SK-N-SH (cell line): ENCODE data around the gene CREB5. TPM values are rescaled to one million over a fixed set of nuclear protein-coding genes. Genes with fewer than 3 reads are reported as not detected.

Source experiments
- CTCF ChIA-PET: fragments of 300-600, 350-600 bp; formaldehyde crosslinking; extraction: SDS; loops from one replicate; lab custom pipeline; 2021; lab: Yijun Ruan, JAX
- POLR2A ChIA-PET: fragments of 350-600 bp; sonication (Branson Sonifier 250); formaldehyde crosslinking; extraction: SDS; loops from one replicate; lab custom pipeline; 2020; ENCODE audit warnings: antibody characterized with exemption, inconsistent platforms; lab: Yijun Ruan, JAX
- DNase-seq: peaks from one replicate; pipeline ENCODE4 v3.0.0; 2012
- H2AFZ ChIP-seq: fragments of 200-600 bp; sonication (generic); 2 replicates; pipeline ENCODE4 v1.8.1; 2016; ENCODE audit warnings: antibody characterized with exemption, mild to moderate bottlenecking, low read depth
- H3F3A ChIP-seq: fragments of 200-600 bp; sonication (generic); replicated peaks from 2 replicates; pipeline ENCODE3; 2016; ENCODE audit warnings: antibody characterized with exemption, mild to moderate bottlenecking; ENCODE audit not compliant: insufficient read depth
- H3K27ac ChIP-seq, 2 experiments: fragments of 200-500 bp in 1 of 2; fragments of 200-600 bp in 1 of 2; sonication (Bioruptor generic) in 1 of 2; sonication (generic), shearing (Covaris generic) in 1 of 2; 2 replicates each; pipeline versions ENCODE4 v1.5.1 to v1.6.1; 2014 to 2016; ENCODE audit warnings: low read depth in 2 of 2, inconsistent platforms in 1 of 2, low read length in 1 of 2, mild to moderate bottlenecking in 1 of 2, mixed read lengths in 1 of 2
- H3K27me3 ChIP-seq: fragments of 200-600 bp; sonication (generic), shearing (Covaris generic); 2 replicates; pipeline ENCODE4 v1.6.1; 2016; ENCODE audit warnings: mixed run types; ENCODE audit not compliant: insufficient read depth
- H3K36me3 ChIP-seq, 2 experiments: fragments of 200-500 bp in 1 of 2; fragments of 200-600 bp in 1 of 2; sonication (Bioruptor generic) in 1 of 2; sonication (generic) in 1 of 2; replicated peaks in 1 of 2; 2 replicates each; pipeline versions ENCODE3 to v1.5.1; 2014 to 2016; ENCODE audit warnings: low read length in 1 of 2, mild to moderate bottlenecking in 1 of 2; ENCODE audit not compliant: insufficient read depth in 2 of 2, control insufficient read depth in 1 of 2
- H3K4me1 ChIP-seq, 2 experiments: fragments of 200-500 bp in 1 of 2; fragments of 200-600 bp in 1 of 2; sonication (Bioruptor generic) in 1 of 2; sonication (generic), shearing (Covaris generic) in 1 of 2; 2 replicates each; pipeline versions ENCODE4 v1.5.1 to v1.6.1; 2014 to 2016; ENCODE audit warnings: low read depth in 1 of 2, low read length in 1 of 2, mixed run types in 1 of 2; ENCODE audit not compliant: insufficient read depth in 2 of 2, control insufficient read depth in 1 of 2
- H3K4me2 ChIP-seq: fragments of 200-600 bp; sonication (generic), shearing (Covaris generic); 2 replicates; pipeline ENCODE4 v1.6.1; 2017; ENCODE audit warnings: mixed run types
- H3K4me3 ChIP-seq, 2 experiments: fragments of 200-500 bp in 1 of 2; fragments of 200-600 bp in 1 of 2; sonication (Bioruptor generic) in 1 of 2; sonication (generic), shearing (Covaris generic) in 1 of 2; 2 replicates each; pipeline versions ENCODE4 v1.5.1 to v1.8.1; 2014 to 2016; ENCODE audit warnings: low read depth in 2 of 2, inconsistent platforms in 1 of 2, low read length in 1 of 2, mild to moderate bottlenecking in 1 of 2, mixed read lengths in 1 of 2, moderate library complexity in 1 of 2
- H3K79me2 ChIP-seq: fragments of 200-600 bp; sonication (generic); 2 replicates; pipeline ENCODE4 v1.8.1; 2017; ENCODE audit warnings: mild to moderate bottlenecking; ENCODE audit not compliant: insufficient read depth
- H3K9ac ChIP-seq: fragments of 200-600 bp; sonication (generic); 2 replicates; pipeline ENCODE4 v1.6.1; 2017; ENCODE audit warnings: mixed run types
- H3K9me2 ChIP-seq: fragments of 200-600 bp; sonication (generic); 2 replicates; pipeline ENCODE4 v1.6.1; 2017; ENCODE audit warnings: mixed run types
- H3K9me3 ChIP-seq: fragments of 200-600 bp; sonication (generic); 2 replicates; pipeline ENCODE4 v1.6.1; 2017; ENCODE audit warnings: mixed run types, mild to moderate bottlenecking, moderate library complexity
- H4K20me1 ChIP-seq: fragments of 200-600 bp; sonication (generic); 2 replicates; pipeline ENCODE4 v1.6.1; 2017; ENCODE audit warnings: mild to moderate bottlenecking, mixed run types; ENCODE audit not compliant: insufficient read depth
- CHD2 ChIP-seq: fragments of 150-350 bp; IDR thresholded peaks from 2 replicates; pipeline ENCODE4 v1.6.1; 2018; ENCODE audit warnings: low read length; ENCODE audit not compliant: partially characterized antibody
- FOSL2 ChIP-seq: IDR thresholded peaks from 2 replicates; pipeline ENCODE4 v1.4.0; 2012; ENCODE audit warnings: low read depth, mild to moderate bottlenecking, moderate library complexity, borderline replicate concordance
- FOXM1 ChIP-seq: IDR thresholded peaks from 2 replicates; pipeline ENCODE4 v1.4.0; 2012; ENCODE audit warnings: low read depth, mild to moderate bottlenecking
- GABPA ChIP-seq: IDR thresholded peaks from 2 replicates; pipeline ENCODE4 v1.4.0; 2012; ENCODE audit warnings: low read depth, mild to moderate bottlenecking
- GATA2 ChIP-seq: sonication (generic); formaldehyde crosslinking; IDR thresholded peaks from 2 replicates; pipeline ENCODE4 v1.5.0; 2020; ENCODE audit warnings: mild to moderate bottlenecking, missing genetic modification reagents
- JUND ChIP-seq: IDR thresholded peaks from 2 replicates; pipeline ENCODE4 v1.4.0; 2012
- MEF2A ChIP-seq: IDR thresholded peaks from 2 replicates; pipeline ENCODE4 v1.4.0; 2012; ENCODE audit warnings: low read depth, borderline replicate concordance
- POLR2AphosphoS5 ChIP-seq: IDR thresholded peaks from 2 replicates; pipeline ENCODE4 v1.6.1; 2012; ENCODE audit warnings: low read depth, low read length
- RAD21 ChIP-seq: IDR thresholded peaks from 2 replicates; pipeline ENCODE4 v1.6.1; 2012; ENCODE audit warnings: mild to moderate bottlenecking, low read length
- RCOR1 ChIP-seq: fragments of 150-350 bp; IDR thresholded peaks from 2 replicates; pipeline ENCODE4 v1.6.1; 2017; ENCODE audit warnings: antibody characterized with exemption, low read length
- RFX5 ChIP-seq: IDR thresholded peaks from 2 replicates; pipeline ENCODE4 v1.6.1; 2012; ENCODE audit warnings: mild to moderate bottlenecking, improper control_type of control experiment, low read length
- RXRA ChIP-seq: IDR thresholded peaks from 2 replicates; pipeline ENCODE4 v1.4.0; 2012; ENCODE audit warnings: low read depth, mild to moderate bottlenecking, borderline replicate concordance
- SIN3A ChIP-seq: IDR thresholded peaks from 2 replicates; pipeline ENCODE4 v1.6.1; 2012; ENCODE audit warnings: low read depth, mild to moderate bottlenecking, low read length, moderate library complexity, borderline replicate concordance
- SMC3 ChIP-seq: IDR thresholded peaks from 2 replicates; pipeline ENCODE4 v1.6.1; 2012; ENCODE audit warnings: low read depth, low read length, improper control_type of control experiment
- TAF1 ChIP-seq: IDR thresholded peaks from 2 replicates; pipeline ENCODE4 v1.6.1; 2012; ENCODE audit warnings: low read depth, mild to moderate bottlenecking, low read length, moderate library complexity, borderline replicate concordance
- TCF12 ChIP-seq: IDR thresholded peaks from 2 replicates; pipeline ENCODE4 v1.4.0; 2012
- YY1 ChIP-seq: IDR thresholded peaks from 2 replicates; pipeline ENCODE4 v1.4.0; 2012; ENCODE audit warnings: low read depth, mild to moderate bottlenecking
- WGBS: methylation state at CpG from one replicate; pipeline ENCODE4 v1.1.6; 2017; ENCODE audit warnings: low lambda C conversion rate; 5-methylcytosine and 5-hydroxymethylcytosine counted together
- polyA plus RNA-seq, 3 experiments: library from polyadenylated mRNA; depleted of rRNA; stranded (reverse); fragments of >200 nt; gene quantifications; 2 replicates each; pipeline ENCODE4 v1.2.3, GENCODE V29; 2012
- TF ChIP-seq, protein P1 (sequence below): IDR thresholded peaks from 2 replicates; pipeline ENCODE4 v1.4.0; 2012; ENCODE audit warnings: low read depth, borderline replicate concordance
- TF ChIP-seq, protein P2 (sequence below): fragments of 200-600 bp; sonication (generic); IDR thresholded peaks from 2 replicates; pipeline ENCODE4 v1.6.1; 2017; ENCODE audit warnings: antibody characterized with exemption, mild to moderate bottlenecking, moderate library complexity
- TF ChIP-seq, protein P3 (sequence below): IDR thresholded peaks from 2 replicates; pipeline ENCODE4; 2012
- TF ChIP-seq, protein P4 (sequence below): fragments of 150-350 bp; IDR thresholded peaks from 2 replicates; pipeline ENCODE4 v1.6.1; 2017; ENCODE audit warnings: antibody characterized with exemption, low read length, low read depth, borderline replicate concordance

CREB5 gene
- polyA plus RNA-seq, 1 of the 3 experiments (the other 2 are of a cell fraction) = 19.3 TPM

DNA sequence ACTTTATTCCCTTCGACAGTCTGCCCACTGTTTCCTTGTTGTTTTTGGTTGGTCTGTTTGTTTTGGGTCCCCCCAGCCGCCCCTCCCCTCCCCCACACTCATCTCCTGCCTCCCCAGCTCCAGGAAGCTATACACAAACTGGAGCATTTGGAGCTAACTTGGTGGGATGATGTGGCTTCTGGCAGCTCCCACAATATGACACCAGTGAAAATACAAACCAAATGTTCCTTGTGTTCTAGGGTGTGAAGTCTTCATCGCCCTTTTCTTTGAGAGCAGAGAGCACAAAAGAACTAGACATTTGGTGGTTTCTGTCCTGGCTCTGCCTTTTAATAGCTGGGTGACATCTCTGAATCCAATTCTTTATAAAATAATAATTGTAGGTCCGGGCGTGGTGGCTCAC is 33.8 kb downstream of the CREB5 start (continued):
- TF ChIP-seq, protein P1, sequence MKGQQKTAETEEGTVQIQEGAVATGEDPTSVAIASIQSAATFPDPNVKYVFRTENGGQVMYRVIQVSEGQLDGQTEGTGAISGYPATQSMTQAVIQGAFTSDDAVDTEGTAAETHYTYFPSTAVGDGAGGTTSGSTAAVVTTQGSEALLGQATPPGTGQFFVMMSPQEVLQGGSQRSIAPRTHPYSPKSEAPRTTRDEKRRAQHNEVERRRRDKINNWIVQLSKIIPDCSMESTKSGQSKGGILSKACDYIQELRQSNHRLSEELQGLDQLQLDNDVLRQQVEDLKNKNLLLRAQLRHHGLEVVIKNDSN = no peak
- TF ChIP-seq GABPA = no peak
- TF ChIP-seq, protein P2, sequence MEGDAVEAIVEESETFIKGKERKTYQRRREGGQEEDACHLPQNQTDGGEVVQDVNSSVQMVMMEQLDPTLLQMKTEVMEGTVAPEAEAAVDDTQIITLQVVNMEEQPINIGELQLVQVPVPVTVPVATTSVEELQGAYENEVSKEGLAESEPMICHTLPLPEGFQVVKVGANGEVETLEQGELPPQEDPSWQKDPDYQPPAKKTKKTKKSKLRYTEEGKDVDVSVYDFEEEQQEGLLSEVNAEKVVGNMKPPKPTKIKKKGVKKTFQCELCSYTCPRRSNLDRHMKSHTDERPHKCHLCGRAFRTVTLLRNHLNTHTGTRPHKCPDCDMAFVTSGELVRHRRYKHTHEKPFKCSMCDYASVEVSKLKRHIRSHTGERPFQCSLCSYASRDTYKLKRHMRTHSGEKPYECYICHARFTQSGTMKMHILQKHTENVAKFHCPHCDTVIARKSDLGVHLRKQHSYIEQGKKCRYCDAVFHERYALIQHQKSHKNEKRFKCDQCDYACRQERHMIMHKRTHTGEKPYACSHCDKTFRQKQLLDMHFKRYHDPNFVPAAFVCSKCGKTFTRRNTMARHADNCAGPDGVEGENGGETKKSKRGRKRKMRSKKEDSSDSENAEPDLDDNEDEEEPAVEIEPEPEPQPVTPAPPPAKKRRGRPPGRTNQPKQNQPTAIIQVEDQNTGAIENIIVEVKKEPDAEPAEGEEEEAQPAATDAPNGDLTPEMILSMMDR = no peak
- TF ChIP-seq, protein P3, sequence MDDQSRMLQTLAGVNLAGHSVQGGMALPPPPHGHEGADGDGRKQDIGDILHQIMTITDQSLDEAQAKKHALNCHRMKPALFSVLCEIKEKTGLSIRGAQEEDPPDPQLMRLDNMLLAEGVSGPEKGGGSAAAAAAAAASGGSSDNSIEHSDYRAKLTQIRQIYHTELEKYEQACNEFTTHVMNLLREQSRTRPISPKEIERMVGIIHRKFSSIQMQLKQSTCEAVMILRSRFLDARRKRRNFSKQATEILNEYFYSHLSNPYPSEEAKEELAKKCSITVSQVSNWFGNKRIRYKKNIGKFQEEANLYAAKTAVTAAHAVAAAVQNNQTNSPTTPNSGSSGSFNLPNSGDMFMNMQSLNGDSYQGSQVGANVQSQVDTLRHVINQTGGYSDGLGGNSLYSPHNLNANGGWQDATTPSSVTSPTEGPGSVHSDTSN = no peak
- TF ChIP-seq, all 33 proteins: peak for 0

DNA sequence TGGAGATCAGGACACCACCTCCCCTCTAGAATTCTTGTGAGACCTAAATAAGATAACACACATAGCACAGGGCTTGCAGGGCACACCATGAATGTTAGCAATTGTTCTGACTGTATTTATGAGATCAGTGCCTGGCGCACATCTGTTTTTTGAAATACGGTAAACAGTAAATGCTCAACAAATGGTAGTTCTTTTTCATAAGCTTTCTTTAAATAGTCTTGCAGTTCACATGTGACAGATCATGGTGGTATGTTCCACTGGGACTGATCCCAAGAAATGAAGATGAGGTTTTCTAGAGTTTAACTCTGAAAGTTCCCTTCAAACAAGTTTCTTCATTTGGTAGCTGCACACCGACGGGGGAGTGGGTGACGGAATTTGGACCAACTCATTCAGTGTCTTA is 34.8 kb downstream of the CREB5 start:
- Histone ChIP-seq H2AFZ (no peak overlapping the region), H3K79me2 (no peaks in the 10 kb centered on the region), H3K4me2 (no peak overlapping the region), H3K9ac (no peak overlapping the region), H3K27ac (no peak overlapping the region), H3K9me2 (no peaks in the 10 kb centered on the region), H3K27me3 (no peaks in the 10 kb centered on the region), H3K4me1 (no peaks in the 10 kb centered on the region), H3F3A (no peaks in the 10 kb centered on the region), H4K20me1 (no peaks in the 10 kb centered on the region; the same call in 1 of the 2 replicates), H3K4me3 (no peak overlapping the region), H3K9me3 (no peaks in the 10 kb centered on the region), H3K36me3 (no peaks in the 10 kb centered on the region)
- TF ChIP-seq CHD2 = no peak
- TF ChIP-seq RCOR1 = no peak
- no peak for TF ChIP-seq RFX5
- TF ChIP-seq YY1 = no peak
- no peak for TF ChIP-seq FOSL2
- TF ChIP-seq GATA2 = no peak
- TF ChIP-seq MEF2A = no peak
- TF ChIP-seq TCF12 = no peak
- DNase-seq = no peak
- WGBS = 89% methylated on average over 5 of the region's 5 CpGs
- ChIA-PET POLR2A (interaction anchor here (0.6 kb wide), 1 partner anchor 12 kb away, joined by 3 read pairs; no protein-coding TSS in a partner anchor), CTCF (interaction anchor here (1.2 to 5.2 kb wide), 2 partner anchors 11 to 13 kb away, joined by 3 to 21 read pairs; no protein-coding TSS in a partner anchor)

DNA sequence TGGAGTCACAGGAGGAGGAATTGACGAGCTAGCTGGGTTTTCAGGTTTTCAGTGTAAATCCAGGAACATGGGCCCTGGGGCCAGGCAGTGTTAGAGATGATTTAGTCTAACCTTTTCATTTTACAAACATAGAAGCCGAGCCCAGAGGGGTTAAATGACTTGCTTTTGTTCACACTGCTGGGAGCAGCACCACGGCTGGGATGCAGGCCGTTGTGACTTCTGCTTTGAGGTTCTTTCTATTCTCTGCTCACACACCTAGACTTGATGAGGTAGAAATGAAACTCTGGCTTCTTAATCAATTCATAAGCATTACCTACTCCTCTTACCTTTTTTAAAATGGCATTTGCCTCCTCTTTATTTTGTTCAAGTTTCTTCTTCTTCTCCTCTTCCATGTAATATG is 36.4 kb downstream of the CREB5 start:
- H3K27ac ChIP-seq = no peak overlapping the region
- no peak for DNase-seq
- no peak overlapping the region for H3K4me2 ChIP-seq
- no peaks in the 10 kb centered on the region for H3K27me3 ChIP-seq
- H3K4me3 ChIP-seq = no peak overlapping the region
- no peaks in the 10 kb centered on the region for H3K9me3 ChIP-seq
- H3K4me1 ChIP-seq = no peaks in the 10 kb centered on the region
- CTCF ChIA-PET = interaction anchor here (1.0 to 5.2 kb wide), 3 partner anchors 9 to 36 kb away, joined by 3 to 21 read pairs (median 5); partner anchors contain the start of gene CREB5
- WGBS = 19% methylated on average over 4 of the region's 4 CpGs
- no peaks in the 10 kb centered on the region; the same call in 1 of the 2 replicates for H4K20me1 ChIP-seq
- H2AFZ ChIP-seq = no peak overlapping the region
- no peaks in the 10 kb centered on the region for H3K36me3 ChIP-seq
- H3F3A ChIP-seq = no peaks in the 10 kb centered on the region
- POLR2A ChIA-PET = no interaction called here
- no peaks in the 10 kb centered on the region for H3K9me2 ChIP-seq
- H3K9ac ChIP-seq = no peak overlapping the region
- no peaks in the 10 kb centered on the region for H3K79me2 ChIP-seq
- TF ChIP-seq RXRA = no peak
- TF ChIP-seq, protein P1 = no peak
- TF ChIP-seq POLR2AphosphoS5 = no peak
- no peak for TF ChIP-seq TCF12
- no peak for TF ChIP-seq MEF2A
- TF ChIP-seq SMC3 = no peak
- no peak for TF ChIP-seq TAF1
- TF ChIP-seq, protein P4, sequence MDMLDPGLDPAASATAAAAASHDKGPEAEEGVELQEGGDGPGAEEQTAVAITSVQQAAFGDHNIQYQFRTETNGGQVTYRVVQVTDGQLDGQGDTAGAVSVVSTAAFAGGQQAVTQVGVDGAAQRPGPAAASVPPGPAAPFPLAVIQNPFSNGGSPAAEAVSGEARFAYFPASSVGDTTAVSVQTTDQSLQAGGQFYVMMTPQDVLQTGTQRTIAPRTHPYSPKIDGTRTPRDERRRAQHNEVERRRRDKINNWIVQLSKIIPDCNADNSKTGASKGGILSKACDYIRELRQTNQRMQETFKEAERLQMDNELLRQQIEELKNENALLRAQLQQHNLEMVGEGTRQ = no peak
- no peak for TF ChIP-seq SIN3A
- TF ChIP-seq YY1 = no peak
- TF ChIP-seq GABPA = no peak
- TF ChIP-seq RAD21 = no peak
- no peak for TF ChIP-seq JUND
- TF ChIP-seq RFX5 = no peak
- no peak for TF ChIP-seq FOXM1
